GM12801 (cell line): Measurements from ENCODE around the gene GADD45G.

Source experiments
- CTCF ChIP-seq: IDR thresholded peaks from one replicate; pipeline ENCODE4 v1.5.1; 2011; ENCODE audit warnings: control low read depth; ENCODE audit not compliant: insufficient read length; ENCODE audit errors: extremely low read depth

GADD45G gene

GRCh38 chr9:89640361-89640760, 35.5 kb downstream of the GADD45G start:
- no peak for TF ChIP-seq CTCF

- TF ChIP-seq CTCF, result no peak
These were observed 36.0 kb downstream of the GADD45G start for GRCh38 chr9:89640801-89641200.

- no peak for TF ChIP-seq CTCF
These were observed 37.2 kb downstream of the GADD45G start for GRCh38 chr9:89641980-89642379.

- TF ChIP-seq CTCF, result no peak
These were observed 38.0 kb downstream of the GADD45G start for GRCh38 chr9:89642789-89643188.

- no peak for TF ChIP-seq CTCF
These were observed 41.6 kb downstream of the GADD45G start for GRCh38 chr9:89646189-89646939.

- TF ChIP-seq CTCF, result no peak
These were observed 42.7 kb downstream of the GADD45G start for GRCh38 chr9:89647366-89648128.

- TF ChIP-seq CTCF, result no peak
These were observed 43.6 kb downstream of the GADD45G start for GRCh38 chr9:89648247-89649000.
